Posterior vena cava (tissue), 2 donors: ENCODE measurements around the gene TRAF3IP1. TPM values are rescaled to one million over a fixed set of nuclear protein-coding genes. Genes with fewer than 3 reads are reported as not detected.
"Not testable (repeated sequence)": the region's sequence is repeated elsewhere in the genome, so short reads cannot be mapped to it uniquely, and the experiment has no call there.

ENCODE experiments used
- DNase-seq: peaks from one replicate; pipeline ENCODE4 v3.0.0-alpha.2; 2020; ENCODE audit warnings: low spot score
- intact Hi-C, 2 donors: fragments of 100-400 bp; cut with DNase I; formaldehyde crosslinking; loops; one replicate each; pipeline versions ENCODE4 v1.14.1 to v1.14.2; 2022 to 2023
- total RNA-seq, 2 donors: library from RNA; stranded (reverse); fragmentation: NEBNext Ultra II Directional; extraction: Animal tissue kit (Norgen Biotek cat#: 25700); gene quantifications; one replicate each; pipeline ENCODE4 v1.2.1, GENCODE V29; 2021
- donor health status: DM: yes; HTN: yes; CAD: no.
- donor health status: DM: yes; HTN: yes; CAD: no.

TRAF3IP1 gene
- total RNA-seq, 2 donors from 2014 or later = 27.1 to 37.2 TPM

GRCh38 chr2:238305092-238305862 lies 15.0 kb upstream of the TRAF3IP1 start:
- peak; percentile 74 for DNase-seq
- intact Hi-C loops = no loop called here

- DNase-seq = no peak
- intact Hi-C loops = no loop called here
These were observed 14.2 kb upstream of the TRAF3IP1 start for GRCh38 chr2:238305965-238306671.

GRCh38 chr2:238306672-238306998 lies 13.7 kb upstream of the TRAF3IP1 start:
- intact Hi-C loops = no loop called here
- peak; percentile 24 for DNase-seq

GRCh38 chr2:238308177-238308576 lies 12.1 kb upstream of the TRAF3IP1 start:
- intact Hi-C loops = no loop called here

GRCh38 chr2:238310721-238311120 lies 9.6 kb upstream of the TRAF3IP1 start:
- intact Hi-C loops = not testable (repeated sequence)
- DNase-seq = peak; percentile 55

More at GRCh38 chr2:238308177-238308576, 12.1 kb upstream of the TRAF3IP1 start:
- DNase-seq = peak; percentile 31

GRCh38 chr2:238313289-238313990 lies 6.9 kb upstream of the TRAF3IP1 start:
- intact Hi-C loops = no loop called here
- peak; percentile 16 for DNase-seq

- DNase-seq = peak; percentile 44
- intact Hi-C loops = no loop called here
These were observed 6.3 kb upstream of the TRAF3IP1 start for GRCh38 chr2:238313991-238314350.

GRCh38 chr2:238314576-238314975 lies 5.7 kb upstream of the TRAF3IP1 start:
- intact Hi-C loops = no loop called here
- DNase-seq = peak; percentile 69

GRCh38 chr2:238315031-238315595 lies 5.2 kb upstream of the TRAF3IP1 start:
- intact Hi-C loops = no loop called here
- peak; percentile 58 for DNase-seq

- intact Hi-C loops = no loop called here
- no peak for DNase-seq
These were observed 447 bp downstream of the TRAF3IP1 start for GRCh38 chr2:238320648-238321281.

- intact Hi-C loops = no loop called here
- DNase-seq = peak; percentile 58
These were observed 1.1 kb downstream of the TRAF3IP1 start for GRCh38 chr2:238321467-238321866.

GRCh38 chr2:238322001-238322411 lies 1.7 kb downstream of the TRAF3IP1 start:
- intact Hi-C loops = no loop called here
- DNase-seq = peak; percentile 61

- intact Hi-C loops = not testable (repeated sequence)
- DNase-seq = peak; percentile 30
These were observed 3.9 kb downstream of the TRAF3IP1 start for GRCh38 chr2:238324248-238324647.

- intact Hi-C loops = no loop called here
- DNase-seq = peak; percentile 55
These were observed 5.4 kb downstream of the TRAF3IP1 start for GRCh38 chr2:238325694-238326093.

GRCh38 chr2:238326801-238327365 lies 6.6 kb downstream of the TRAF3IP1 start:
- DNase-seq = peak; percentile 49
- intact Hi-C loops = no loop called here

GRCh38 chr2:238327751-238328150 lies 7.4 kb downstream of the TRAF3IP1 start:
- no peak for DNase-seq
- intact Hi-C loops = no loop called here

GRCh38 chr2:238330391-238330790 lies 10.1 kb downstream of the TRAF3IP1 start:
- DNase-seq = no peak
- intact Hi-C loops = no loop called here

- intact Hi-C loops = no loop called here
- no peak for DNase-seq
These were observed 11.6 kb downstream of the TRAF3IP1 start for GRCh38 chr2:238331916-238332315.

GRCh38 chr2:238334885-238335284 lies 14.6 kb downstream of the TRAF3IP1 start:
- DNase-seq = no peak
- intact Hi-C loops = no loop called here
